ENCODE data around the gene SENP3. TPM values are rescaled to one million over a fixed set of nuclear protein-coding genes. Genes with fewer than 3 reads are reported as not detected.

Gene SENP3
- polyA plus RNA-seq, 2 of the 4 experiments (the other 2 are of a cell fraction) = 114 to 150 TPM

GRCh38 chr17:7579834-7580603 is 18.3 kb downstream of the SENP3 start:
- ChIA-PET CTCF (interaction anchor here (0.7 to 12.1 kb wide), 9 partner anchors 10 to 255 kb away, joined by 3 to 184 read pairs (median 8); partner anchors contain the start of genes DNAH2, FXR2, SOX15 and TP53), POLR2A (interaction anchor here (0.6 to 2.9 kb wide), 10 partner anchors 10 to 110 kb away, joined by 3 to 30 read pairs (median 4); partner anchors contain the start of genes FXR2, POLR2A, SAT2 and SOX15)
- Histone ChIP-seq H3K27ac (peak overlapping the region; percentile 64 to 79), H3K4me2 (peak overlapping the region; percentile 48), H3K9me3 (no peaks in the 10 kb centered on the region), H3K4me1 (peaks cover 78% of the 10 kb centered on the region), H3K4me3 (no peak overlapping the region)
- WGBS (ENCODE audit: missing lambda C conversion rate) = 77% methylated on average over 10 of the region's 12 CpGs
- ATAC-seq = peak; percentile 4 to 9
- TF ChIP-seq ZFP36 (IDR thresholded peaks at IDR 0.05; ENCODE audit: borderline replicate concordance, partially characterized antibody) (no peak), TP53 (CRISPR knock-in tag; IDR thresholded peaks at IDR 0.05) (no peak), RCOR1 (IDR thresholded peaks at IDR 0.05; ENCODE audit: low read depth, low read length) (no peak), CEBPB (IDR thresholded peaks at IDR 0.05) (no peak), MAFK (IDR thresholded peaks at IDR 0.05; ENCODE audit: partially characterized antibody) (no peak), EP300 (IDR thresholded peaks at IDR 0.05) (no peak)
- DNase-seq (ENCODE audit: low read depth in 1 of 2, low spot score in 1 of 2) = no peak
- FAIRE-seq = no peak

GRCh38 chr17:7580604-7581575 is 19.2 kb downstream of the SENP3 start:
- Histone ChIP-seq H3K4me1 (peaks cover 69% of the 10 kb centered on the region), H3K27ac (peak overlapping the region in 1 of 2 experiments; percentile 79; a peak in 3 of 6 replicates), H3K9me3 (no peaks in the 10 kb centered on the region), H3K4me2 (no peak overlapping the region), H3K4me3 (no peak overlapping the region)
- WGBS (ENCODE audit: missing lambda C conversion rate) = 88% methylated on average over 23 of the region's 23 CpGs
- POLR2A ChIA-PET = interaction anchor here (0.6 to 2.9 kb wide), 4 partner anchors 9 to 106 kb away, joined by 3 to 30 read pairs (median 10); partner anchors contain the start of genes SOX15, TP53 and WRAP53
- CTCF ChIA-PET = interaction anchor here (0.6 to 12.1 kb wide), 10 partner anchors 8 to 803 kb away, joined by 3 to 184 read pairs (median 6); partner anchors contain the start of genes DNAH2, FXR2, SOX15 and TP53
- FAIRE-seq (no peak), ATAC-seq (no peak), DNase-seq (ENCODE audit: low read depth in 1 of 2, low spot score in 1 of 2) (no peak)
- TF ChIP-seq NPAS2 (CRISPR knock-in tag; IDR thresholded peaks at IDR 0.05; ENCODE audit: borderline replicate concordance) (no peak), HMGXB4 (CRISPR knock-in tag; IDR thresholded peaks at IDR 0.05; ENCODE audit: borderline replicate concordance) (no peak), BHLHE40 (IDR thresholded peaks at IDR 0.05; ENCODE audit: low read depth, low read length) (no peak), EHMT2 (IDR thresholded peaks at IDR 0.05; ENCODE audit: low read depth) (no peak), JUNB (IDR thresholded peaks at IDR 0.05) (no peak), REST (IDR thresholded peaks at IDR 0.05) (no peak), HEYL (CRISPR knock-in tag; IDR thresholded peaks at IDR 0.05) (no peak), ZSCAN20 (CRISPR knock-in tag; IDR thresholded peaks at IDR 0.05) (no peak)

Data from A549 (cell line).